ENCODE measurements around the gene RNF111.
A peak's percentile ranks its signal among the peaks of the same experiment; 100 is the strongest.

RNF111 gene

GRCh38 chr15:59017449-59017848 lies 30.0 kb downstream of the RNF111 start:
- no peak overlapping the region for H2AFZ ChIP-seq (ENCODE audit: low read depth, low read length)
- no peak overlapping the region for H4K8ac ChIP-seq (ENCODE audit: low read length)
- H3K9me3 ChIP-seq (ENCODE audit: control insufficient read depth, low read length): no peaks in the 10 kb centered on the region
- peaks cover 15 to 16% of the 10 kb centered on the region in 2 experiments for H3K36me3 ChIP-seq (ENCODE audit: control insufficient read depth in 1 of 2, insufficient read depth in 2 of 2, low read depth in 1 of 2, low read length in 2 of 2)
- no peak overlapping the region for H2BK5ac ChIP-seq (ENCODE audit: low read depth, low read length, poor library complexity, severe bottlenecking)
- H3K27ac ChIP-seq (ENCODE audit: low read length, poor library complexity, severe bottlenecking): no peak overlapping the region
- H3K4me2 ChIP-seq (ENCODE audit: low read length, poor library complexity, severe bottlenecking): no peak overlapping the region
- DNase-seq: no peak
- no peak overlapping the region for H2BK15ac ChIP-seq (ENCODE audit: low read depth, poor library complexity, severe bottlenecking)
- H3K4me3 ChIP-seq (ENCODE audit: insufficient read depth in 1 of 2, low read depth in 1 of 2, low read length in 2 of 2): no peak overlapping the region
- H3K4me1 ChIP-seq (ENCODE audit: control insufficient read depth, insufficient read depth, low read depth, low read length): peaks cover 11% of the 10 kb centered on the region
- no peak overlapping the region for H2BK12ac ChIP-seq (ENCODE audit: low read length in 2 of 2)
- H2AK5ac ChIP-seq (ENCODE audit: low read length, severe bottlenecking): no peak overlapping the region
- H3K27me3 ChIP-seq (ENCODE audit: control insufficient read depth in 1 of 2, insufficient read depth in 1 of 2, low read length in 2 of 2): no peaks in the 10 kb centered on the region
- H4K91ac ChIP-seq (ENCODE audit: low read length): no peak overlapping the region
- H3K9ac ChIP-seq (ENCODE audit: low read length): no peak overlapping the region
- 100% methylated on average over 2 of the region's 2 CpGs for WGBS
- H2BK120ac ChIP-seq (ENCODE audit: low read depth, low read length): no peak overlapping the region
- H3K18ac ChIP-seq (ENCODE audit: low read depth in 1 of 2, low read length in 2 of 2): no peak overlapping the region
- H3K14ac ChIP-seq (ENCODE audit: low read length in 2 of 2): no peak overlapping the region
- peaks cover 12% of the 10 kb centered on the region for H3K79me1 ChIP-seq (replicated peaks; ENCODE audit: low read length, poor library complexity, severe bottlenecking)
- no peak overlapping the region for H3K23ac ChIP-seq (ENCODE audit: low read length in 2 of 2)
- no peak overlapping the region for H3K4ac ChIP-seq (ENCODE audit: low read depth in 1 of 2, low read length in 2 of 2)

- Histone ChIP-seq H2AK5ac (ENCODE audit: low read length, severe bottlenecking) (no peak overlapping the region), H3K4me3 (ENCODE audit: insufficient read depth in 1 of 2, low read depth in 1 of 2, low read length in 2 of 2) (no peak overlapping the region), H3K27me3 (ENCODE audit: control insufficient read depth in 1 of 2, insufficient read depth in 1 of 2, low read length in 2 of 2) (no peaks in the 10 kb centered on the region), H2AFZ (ENCODE audit: low read depth, low read length) (no peak overlapping the region), H3K18ac (ENCODE audit: low read depth in 1 of 2, low read length in 2 of 2) (no peak overlapping the region), H2BK12ac (ENCODE audit: low read length in 2 of 2) (no peak overlapping the region), H3K4ac (ENCODE audit: low read depth in 1 of 2, low read length in 2 of 2) (no peak overlapping the region), H2BK15ac (ENCODE audit: low read depth, poor library complexity, severe bottlenecking) (no peak overlapping the region), H3K23ac (ENCODE audit: low read length in 2 of 2) (no peak overlapping the region), H3K27ac (ENCODE audit: low read length, poor library complexity, severe bottlenecking) (no peak overlapping the region), H3K36me3 (ENCODE audit: control insufficient read depth in 1 of 2, insufficient read depth in 2 of 2, low read depth in 1 of 2, low read length in 2 of 2) (peaks cover 19% of the 10 kb centered on the region in 2 experiments), H3K14ac (ENCODE audit: low read length in 2 of 2) (no peak overlapping the region), H2BK5ac (ENCODE audit: low read depth, low read length, poor library complexity, severe bottlenecking) (no peak overlapping the region), H3K4me1 (ENCODE audit: control insufficient read depth, insufficient read depth, low read depth, low read length) (peaks cover 8% of the 10 kb centered on the region), H4K8ac (ENCODE audit: low read length) (no peak overlapping the region), H2BK120ac (ENCODE audit: low read depth, low read length) (no peak overlapping the region), H3K9ac (ENCODE audit: low read length) (no peak overlapping the region), H3K9me3 (ENCODE audit: control insufficient read depth, low read length) (no peaks in the 10 kb centered on the region), H3K4me2 (ENCODE audit: low read length, poor library complexity, severe bottlenecking) (no peak overlapping the region), H3K79me1 (replicated peaks; ENCODE audit: low read length, poor library complexity, severe bottlenecking) (peaks cover 12% of the 10 kb centered on the region), H4K91ac (ENCODE audit: low read length) (no peak overlapping the region)
- 91% methylated on average over 5 of the region's 5 CpGs for WGBS
- no peak for DNase-seq
Observed at GRCh38 chr15:59018833-59019232, 31.4 kb downstream of the RNF111 start.

DNA sequence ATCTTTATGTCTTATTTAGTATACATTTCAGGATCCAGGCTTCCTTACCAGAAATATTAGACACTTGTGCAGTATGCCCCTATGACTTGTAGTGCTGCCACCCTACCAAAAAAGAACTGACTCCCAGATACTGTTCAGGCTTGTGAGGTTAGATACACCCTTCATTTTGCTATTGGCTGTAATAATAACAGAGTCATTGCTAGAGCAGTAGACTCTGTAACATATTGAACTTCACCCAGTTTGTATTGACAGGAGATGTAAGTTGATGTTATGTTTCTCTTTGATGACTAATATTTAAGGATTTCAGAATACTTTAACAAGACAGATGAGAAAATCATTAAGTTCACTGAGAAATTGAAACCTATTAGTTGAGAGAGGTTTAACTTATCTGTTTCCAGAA lies 32.9 kb downstream of the RNF111 start:
- no peak overlapping the region for H4K8ac ChIP-seq (ENCODE audit: low read length)

DNA sequence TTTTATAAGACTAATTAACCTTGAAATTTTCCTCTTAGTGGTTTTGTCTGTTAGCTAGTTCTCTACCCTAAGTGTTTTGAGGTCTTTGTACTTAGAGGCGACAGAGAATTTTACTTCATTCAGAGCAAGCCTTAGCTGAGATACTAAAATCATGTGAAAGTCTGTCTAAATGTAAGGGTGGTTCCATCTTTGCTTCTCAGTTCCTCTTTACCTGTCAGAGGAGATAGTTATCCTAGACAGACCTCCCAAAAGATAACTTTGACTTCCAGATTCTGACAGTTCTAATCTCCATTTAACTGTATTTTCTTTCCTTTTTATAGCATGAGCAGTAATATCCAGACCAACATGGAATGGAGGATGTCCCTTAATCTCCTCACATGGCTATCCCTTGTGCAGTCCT lies 34.7 kb downstream of the RNF111 start:
- Histone ChIP-seq H4K8ac (ENCODE audit: low read length) (no peak overlapping the region), H2AFZ (ENCODE audit: low read depth, low read length) (no peak overlapping the region), H3K18ac (ENCODE audit: low read depth in 1 of 2, low read length in 2 of 2) (no peak overlapping the region), H3K4me3 (ENCODE audit: insufficient read depth in 1 of 2, low read depth in 1 of 2, low read length in 2 of 2) (no peak overlapping the region), H3K79me1 (replicated peaks; ENCODE audit: low read length, poor library complexity, severe bottlenecking) (peaks cover 6% of the 10 kb centered on the region), H3K4me2 (ENCODE audit: low read length, poor library complexity, severe bottlenecking) (no peak overlapping the region), H3K9me3 (ENCODE audit: control insufficient read depth, low read length) (no peaks in the 10 kb centered on the region), H3K27ac (ENCODE audit: low read length, poor library complexity, severe bottlenecking) (no peak overlapping the region), H3K23ac (ENCODE audit: low read length in 2 of 2) (no peak overlapping the region), H2AK5ac (ENCODE audit: low read length, severe bottlenecking) (no peak overlapping the region), H2BK120ac (ENCODE audit: low read depth, low read length) (no peak overlapping the region), H2BK5ac (ENCODE audit: low read depth, low read length, poor library complexity, severe bottlenecking) (no peak overlapping the region), H3K14ac (ENCODE audit: low read length in 2 of 2) (no peak overlapping the region), H4K91ac (ENCODE audit: low read length) (no peak overlapping the region), H2BK12ac (ENCODE audit: low read length in 2 of 2) (no peak overlapping the region), H3K27me3 (ENCODE audit: control insufficient read depth in 1 of 2, insufficient read depth in 1 of 2, low read length in 2 of 2) (no peaks in the 10 kb centered on the region), H3K4ac (ENCODE audit: low read depth in 1 of 2, low read length in 2 of 2) (no peak overlapping the region), H3K9ac (ENCODE audit: low read length) (no peak overlapping the region), H3K36me3 (ENCODE audit: control insufficient read depth in 1 of 2, insufficient read depth in 2 of 2, low read depth in 1 of 2, low read length in 2 of 2) (peaks cover 11 to 38% of the 10 kb centered on the region in 2 experiments), H2BK15ac (ENCODE audit: low read depth, poor library complexity, severe bottlenecking) (no peak overlapping the region), H3K4me1 (ENCODE audit: control insufficient read depth, insufficient read depth, low read depth, low read length) (peaks cover 4% of the 10 kb centered on the region)
- no CpG with 5 or more reads among the region's 1 CpG for WGBS
- no peak for DNase-seq

More for the DNA sequence above, 32.9 kb downstream of the RNF111 start:
- Histone ChIP-seq H3K27ac (ENCODE audit: low read length, poor library complexity, severe bottlenecking) (no peak overlapping the region), H2AK5ac (ENCODE audit: low read length, severe bottlenecking) (no peak overlapping the region), H3K27me3 (ENCODE audit: control insufficient read depth in 1 of 2, insufficient read depth in 1 of 2, low read length in 2 of 2) (no peaks in the 10 kb centered on the region), H3K36me3 (ENCODE audit: control insufficient read depth in 1 of 2, insufficient read depth in 2 of 2, low read depth in 1 of 2, low read length in 2 of 2) (peaks cover 15 to 32% of the 10 kb centered on the region in 2 experiments), H2BK15ac (ENCODE audit: low read depth, poor library complexity, severe bottlenecking) (no peak overlapping the region), H3K18ac (ENCODE audit: low read depth in 1 of 2, low read length in 2 of 2) (no peak overlapping the region), H3K23ac (ENCODE audit: low read length in 2 of 2) (no peak overlapping the region), H3K79me1 (replicated peaks; ENCODE audit: low read length, poor library complexity, severe bottlenecking) (peaks cover 10% of the 10 kb centered on the region), H4K91ac (ENCODE audit: low read length) (no peak overlapping the region), H2BK120ac (ENCODE audit: low read depth, low read length) (no peak overlapping the region), H3K4me2 (ENCODE audit: low read length, poor library complexity, severe bottlenecking) (no peak overlapping the region), H2AFZ (ENCODE audit: low read depth, low read length) (no peak overlapping the region), H3K9me3 (ENCODE audit: control insufficient read depth, low read length) (no peaks in the 10 kb centered on the region), H3K4me1 (ENCODE audit: control insufficient read depth, insufficient read depth, low read depth, low read length) (peaks cover 5% of the 10 kb centered on the region), H2BK12ac (ENCODE audit: low read length in 2 of 2) (no peak overlapping the region), H3K14ac (ENCODE audit: low read length in 2 of 2) (no peak overlapping the region), H3K4me3 (ENCODE audit: insufficient read depth in 1 of 2, low read depth in 1 of 2, low read length in 2 of 2) (no peak overlapping the region), H3K4ac (ENCODE audit: low read depth in 1 of 2, low read length in 2 of 2) (no peak overlapping the region), H2BK5ac (ENCODE audit: low read depth, low read length, poor library complexity, severe bottlenecking) (no peak overlapping the region), H3K9ac (ENCODE audit: low read length) (no peak overlapping the region)
- DNase-seq: peak; percentile 7

All from mesenchymal stem cell (in vitro differentiated cells and primary cell).